SU-DHL-6 (cell line): ENCODE data around the gene BAHCC1.

Experiments used
- H2AFZ ChIP-seq: fragments of 200-600 bp; sonication (generic); 2 replicates; pipeline ENCODE4 v1.6.1; 2014; ENCODE audit warnings: low read depth, mild to moderate bottlenecking, moderate library complexity, mixed read lengths, antibody characterized with exemption, low read length; ENCODE audit not compliant: severe bottlenecking
- H3F3A ChIP-seq: fragments of 200-600 bp; shearing (Covaris generic); 2 replicates; pipeline ENCODE4 v1.6.0; 2016; ENCODE audit warnings: antibody characterized with exemption, mild to moderate bottlenecking; ENCODE audit not compliant: insufficient read depth
- H3K27ac ChIP-seq: fragments of 200-600 bp; sonication (generic); 2 replicates; pipeline ENCODE4 v1.5.1; 2016; ENCODE audit warnings: low read depth, mild to moderate bottlenecking, low read length, moderate library complexity, mixed read lengths
- H3K27me3 ChIP-seq: fragments of 200-600 bp; sonication (generic), shearing (Covaris generic); 2 replicates; pipeline ENCODE4 v1.6.0; 2014; ENCODE audit warnings: mild to moderate bottlenecking, low read length
- H3K36me3 ChIP-seq: fragments of 200-600 bp; sonication (generic); 2 replicates; pipeline ENCODE4 v1.6.1; 2014; ENCODE audit warnings: mild to moderate bottlenecking, low read length, mixed read lengths
- H3K4me2 ChIP-seq: fragments of 300-600, 200-600 bp; shearing (Covaris generic), sonication (generic); 2 replicates; pipeline ENCODE4 v1.6.0; 2014; ENCODE audit warnings: low read length, low read depth, mild to moderate bottlenecking; ENCODE audit not compliant: poor library complexity, severe bottlenecking
- H3K4me3 ChIP-seq: fragments of 200-600 bp; sonication (generic); 2 replicates; pipeline ENCODE4 v1.5.1; 2014; ENCODE audit warnings: antibody characterized with exemption, low read length, mild to moderate bottlenecking, mixed read lengths; ENCODE audit not compliant: insufficient read depth, poor library complexity, severe bottlenecking
- H3K79me2 ChIP-seq: fragments of 200-600 bp; sonication (generic); 2 replicates; pipeline ENCODE4 v1.6.1; 2014; ENCODE audit warnings: mild to moderate bottlenecking, low read length, moderate library complexity; ENCODE audit not compliant: insufficient read depth
- H3K9ac ChIP-seq: fragments of 200-600 bp; sonication (generic); 2 replicates; pipeline ENCODE4 v1.7.0; 2014; ENCODE audit warnings: mild to moderate bottlenecking, low read length
- H3K9me2 ChIP-seq: fragments of 200-600 bp; sonication (generic); replicated peaks from 2 replicates; pipeline ENCODE4 v1.6.1; 2014; ENCODE audit warnings: low read length; ENCODE audit not compliant: insufficient read depth
- H3K9me3 ChIP-seq: fragments of 200-600 bp; sonication (generic); 2 replicates; pipeline ENCODE4 v1.6.1; 2014; ENCODE audit warnings: low read length, mixed read lengths; ENCODE audit not compliant: insufficient read depth
- H4K20me1 ChIP-seq: fragments of 200-600 bp; sonication (generic); 2 replicates; pipeline ENCODE4 v1.6.1; 2014; ENCODE audit warnings: low read depth, mild to moderate bottlenecking, antibody characterized with exemption, low read length, moderate library complexity, mixed read lengths
- EZH2phosphoT487 ChIP-seq: fragments of 200-600 bp; sonication (generic), shearing (Covaris generic); conservative IDR thresholded peaks from 2 replicates; pipeline ENCODE4 v1.6.1; 2018; ENCODE audit warnings: mild to moderate bottlenecking, antibody characterized with exemption, low read length, moderate library complexity, mixed read lengths
- TF ChIP-seq, protein P1 (sequence below): fragments of 200-600 bp; sonication (generic); IDR thresholded peaks from one replicate; pipeline ENCODE4 v1.5.1; 2017; ENCODE audit warnings: antibody characterized with exemption, mild to moderate bottlenecking, low read length, moderate library complexity; ENCODE audit not compliant: insufficient read depth, poor library complexity, severe bottlenecking

BAHCC1 gene

GRCh38 chr17:81512562-81513371, 117.5 kb downstream of the BAHCC1 start, which contains the start of gene ACTG1:
Gene ACTG1 (minus strand): TSS chr17:81512799. CDS start chr17:81512354, 445 bp downstream.
- Histone ChIP-seq H3K27me3 (no peaks in the 10 kb centered on the region), H3F3A (peaks cover 84% of the 10 kb centered on the region), H4K20me1 (peaks cover 26% of the 10 kb centered on the region), H3K79me2 (peaks cover 24% of the 10 kb centered on the region), H3K9ac (peak within 1 kb of the TSS; percentile 94), H2AFZ (no peak within 1 kb of the TSS), H3K4me2 (peak within 1 kb of the TSS; percentile 74), H3K9me2 (no peaks in the 10 kb centered on the region), H3K36me3 (peaks cover 31% of the 10 kb centered on the region), H3K9me3 (no peaks in the 10 kb centered on the region), H3K4me3 (peak within 1 kb of the TSS; percentile 93), H3K27ac (peak within 1 kb of the TSS; percentile 95)
- no peak for TF ChIP-seq EZH2phosphoT487
- TF ChIP-seq, protein P1, sequence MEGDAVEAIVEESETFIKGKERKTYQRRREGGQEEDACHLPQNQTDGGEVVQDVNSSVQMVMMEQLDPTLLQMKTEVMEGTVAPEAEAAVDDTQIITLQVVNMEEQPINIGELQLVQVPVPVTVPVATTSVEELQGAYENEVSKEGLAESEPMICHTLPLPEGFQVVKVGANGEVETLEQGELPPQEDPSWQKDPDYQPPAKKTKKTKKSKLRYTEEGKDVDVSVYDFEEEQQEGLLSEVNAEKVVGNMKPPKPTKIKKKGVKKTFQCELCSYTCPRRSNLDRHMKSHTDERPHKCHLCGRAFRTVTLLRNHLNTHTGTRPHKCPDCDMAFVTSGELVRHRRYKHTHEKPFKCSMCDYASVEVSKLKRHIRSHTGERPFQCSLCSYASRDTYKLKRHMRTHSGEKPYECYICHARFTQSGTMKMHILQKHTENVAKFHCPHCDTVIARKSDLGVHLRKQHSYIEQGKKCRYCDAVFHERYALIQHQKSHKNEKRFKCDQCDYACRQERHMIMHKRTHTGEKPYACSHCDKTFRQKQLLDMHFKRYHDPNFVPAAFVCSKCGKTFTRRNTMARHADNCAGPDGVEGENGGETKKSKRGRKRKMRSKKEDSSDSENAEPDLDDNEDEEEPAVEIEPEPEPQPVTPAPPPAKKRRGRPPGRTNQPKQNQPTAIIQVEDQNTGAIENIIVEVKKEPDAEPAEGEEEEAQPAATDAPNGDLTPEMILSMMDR: no peak

DNA sequence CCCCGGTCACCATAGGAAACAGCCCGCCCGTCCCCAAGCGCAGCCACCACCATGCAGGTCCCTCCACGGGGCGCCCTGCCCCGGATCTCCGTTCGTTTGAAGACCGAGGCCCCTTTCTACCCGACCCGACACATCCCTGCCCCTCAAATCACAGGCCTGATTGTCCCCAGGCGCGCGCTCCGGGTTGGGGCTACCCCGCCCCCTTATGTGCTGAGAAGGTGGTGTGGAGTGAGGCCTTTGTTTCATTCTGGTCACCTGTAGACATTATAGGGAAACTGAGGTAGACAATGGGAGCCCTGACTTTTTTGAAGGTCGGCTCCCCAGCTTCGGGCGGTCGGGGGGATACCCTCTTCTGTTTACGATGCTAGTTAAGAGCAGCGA, 118.1 kb downstream of the BAHCC1 start:
- Histone ChIP-seq H3K4me3 (peak overlapping the region; percentile 65), H3K9me2 (no peaks in the 10 kb centered on the region), H3K27ac (peak overlapping the region; percentile 95), H3K79me2 (peaks cover 24% of the 10 kb centered on the region), H3K36me3 (peaks cover 31% of the 10 kb centered on the region), H3K4me2 (peak overlapping the region; percentile 71), H3K9me3 (no peaks in the 10 kb centered on the region), H3K9ac (peak overlapping the region; percentile 89), H2AFZ (no peak overlapping the region), H3K27me3 (no peaks in the 10 kb centered on the region), H3F3A (peaks cover 84% of the 10 kb centered on the region), H4K20me1 (peaks cover 26% of the 10 kb centered on the region)
- TF ChIP-seq, protein P1: no peak
- no peak for TF ChIP-seq EZH2phosphoT487

DNA sequence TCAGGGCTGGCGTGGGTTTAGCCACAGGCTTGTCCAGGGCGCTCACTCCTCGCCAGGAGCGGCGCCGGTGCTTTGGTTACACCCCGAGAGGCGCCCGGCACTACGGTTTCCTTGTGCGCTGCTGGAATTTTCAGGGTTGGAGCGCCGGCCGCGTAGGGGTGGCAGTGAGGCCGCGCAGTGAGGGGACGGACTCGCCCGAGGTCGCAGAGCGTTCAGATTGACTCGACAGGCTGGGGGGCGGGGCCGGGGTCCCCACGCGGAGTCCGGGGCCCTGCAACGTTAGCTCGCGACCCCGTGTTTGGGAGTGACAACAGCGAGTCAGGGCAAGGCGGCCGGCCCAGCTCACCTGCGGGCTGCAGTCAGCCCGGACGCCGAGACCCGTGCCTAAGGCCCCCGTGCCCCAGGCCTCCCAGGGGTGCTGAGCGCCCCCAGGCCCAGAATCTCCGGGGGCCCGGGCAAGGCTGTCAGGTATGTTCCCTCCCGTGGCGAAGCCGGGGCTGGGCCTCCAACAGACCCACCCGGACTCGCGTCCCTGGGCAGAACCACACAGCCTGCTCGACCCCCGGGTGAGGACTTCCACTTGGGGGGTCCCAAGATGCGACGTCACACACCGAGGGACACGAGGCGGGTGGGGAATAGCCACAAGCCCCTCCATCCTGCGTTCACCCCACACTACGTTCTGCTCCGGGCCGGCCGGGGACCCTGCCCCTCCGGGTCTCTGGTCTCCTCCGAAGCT, 118.7 kb downstream of the BAHCC1 start:
- Histone ChIP-seq H3K9ac (peak overlapping the region; percentile 89), H3K27ac (peak overlapping the region; percentile 95), H3K4me2 (peak overlapping the region; percentile 71), H3K36me3 (peaks cover 31% of the 10 kb centered on the region), H3K79me2 (peaks cover 24% of the 10 kb centered on the region), H3K9me3 (no peaks in the 10 kb centered on the region), H3K9me2 (no peaks in the 10 kb centered on the region), H3K4me3 (peak overlapping the region; percentile 65), H4K20me1 (peaks cover 26% of the 10 kb centered on the region), H3K27me3 (no peaks in the 10 kb centered on the region), H3F3A (peaks cover 78% of the 10 kb centered on the region), H2AFZ (peak overlapping the region; percentile 13)
- no peak for TF ChIP-seq EZH2phosphoT487
- TF ChIP-seq, protein P1: no peak
